ENCODE measurements around the gene MAMSTR.

Gene MAMSTR

DNA sequence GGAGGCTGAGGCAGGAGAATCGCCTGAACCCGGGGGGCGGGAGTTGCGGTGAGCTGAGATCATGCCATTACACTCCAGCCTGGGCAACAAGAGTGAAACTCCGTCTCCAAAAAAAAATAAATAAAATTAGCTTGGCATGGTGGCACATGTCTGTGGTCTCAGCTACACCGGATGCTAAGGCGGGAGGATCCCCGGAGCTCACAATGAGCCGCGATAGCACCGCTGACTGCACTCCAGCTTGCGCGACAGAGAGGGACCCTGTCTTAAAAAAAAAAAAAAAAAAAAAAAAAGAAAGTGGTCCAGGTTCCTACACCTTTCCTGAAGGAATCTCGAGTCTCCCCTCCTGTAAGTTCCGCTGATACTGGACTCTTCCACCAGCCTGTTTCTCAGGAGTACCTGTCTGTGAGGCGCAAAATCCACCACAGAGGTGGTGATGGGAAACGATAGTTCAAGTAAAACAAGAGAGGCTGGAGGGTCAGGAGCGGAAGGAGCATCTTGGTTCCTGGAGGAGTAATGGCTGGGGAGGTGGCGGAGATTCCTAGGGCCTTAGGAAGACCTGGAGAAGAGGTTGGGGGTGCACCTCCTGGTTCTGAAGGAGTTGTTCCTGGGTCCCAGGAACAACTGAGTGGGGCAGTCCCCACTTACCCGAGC lies 32.4 kb upstream of the MAMSTR start:
- Histone ChIP-seq H3K9ac (ENCODE audit: low read depth, low read length) (peak overlapping the region; percentile 95), H3K9me3 (ENCODE audit: control insufficient read depth, insufficient read depth, low read length) (no peaks in the 10 kb centered on the region), H3K36me3 (ENCODE audit: insufficient read depth, low read length) (peaks cover 9% of the 10 kb centered on the region; the same call in 1 of the 2 replicates), H3K4me1 (ENCODE audit: insufficient read depth, low read length) (peaks cover 11% of the 10 kb centered on the region; the same call in 1 of the 2 replicates)

DNA sequence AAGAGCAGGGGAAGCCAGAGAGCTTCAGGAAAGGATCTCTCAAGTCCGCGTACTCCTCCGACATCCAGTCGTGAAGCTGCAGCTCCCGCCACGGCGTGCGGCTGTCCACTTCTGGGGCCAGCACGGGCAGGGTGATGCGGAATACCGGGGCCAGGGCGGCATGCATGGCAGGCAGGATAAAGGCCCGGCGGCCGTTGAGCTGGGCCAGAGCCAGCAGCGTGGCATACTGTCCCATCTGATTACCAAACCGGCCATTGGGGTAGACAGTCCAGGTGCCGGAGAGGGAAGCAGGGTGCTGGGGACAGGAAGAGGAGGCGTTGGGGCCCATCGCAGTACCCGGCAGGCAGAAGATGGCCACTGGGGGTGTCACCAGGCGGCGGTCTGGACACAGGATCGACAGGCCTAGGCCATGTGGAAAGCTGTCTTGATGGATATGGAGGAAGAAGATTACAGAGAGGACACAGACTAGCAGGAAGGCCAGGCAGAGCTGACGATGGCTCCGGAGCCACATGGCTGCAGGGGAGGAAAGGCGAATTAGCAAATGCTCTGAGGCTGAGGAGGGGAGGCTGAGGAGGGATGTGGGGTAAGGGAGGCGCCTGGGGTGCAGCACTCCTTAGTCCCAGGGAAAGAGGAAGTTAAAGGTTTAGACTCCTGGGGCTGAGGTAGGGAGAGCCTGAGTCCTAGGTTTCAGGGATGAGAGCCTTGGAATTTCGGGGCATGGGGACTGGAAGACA lies 31.4 kb upstream of the MAMSTR start:
- no peaks in the 10 kb centered on the region for H3K9me3 ChIP-seq (ENCODE audit: control insufficient read depth, insufficient read depth, low read length)
- peaks cover 11% of the 10 kb centered on the region; the same call in 1 of the 2 replicates for H3K4me1 ChIP-seq (ENCODE audit: insufficient read depth, low read length)
- H3K9ac ChIP-seq (ENCODE audit: low read depth, low read length) = no peak overlapping the region
- H3K36me3 ChIP-seq (ENCODE audit: insufficient read depth, low read length) = peaks cover 9% of the 10 kb centered on the region; the same call in 1 of the 2 replicates

DNA sequence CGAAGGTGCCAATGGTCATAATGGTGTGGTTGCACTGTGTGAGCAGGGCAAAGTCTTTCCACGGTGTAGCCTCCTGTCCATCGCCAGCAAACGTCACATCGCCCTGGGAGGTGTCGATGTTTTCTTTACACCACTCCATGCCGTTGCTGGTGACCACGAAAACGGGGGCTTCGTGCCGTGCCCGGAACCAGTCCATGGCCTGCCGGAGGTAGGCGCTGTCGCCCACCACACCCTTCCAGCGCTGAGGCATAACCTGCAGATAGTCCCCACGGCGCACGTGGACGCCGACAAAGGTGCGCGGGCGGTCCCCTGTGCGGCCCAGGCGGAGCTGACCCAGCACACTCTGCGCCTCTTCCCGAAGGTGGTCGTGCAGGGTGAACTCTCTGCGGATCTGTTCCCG lies 30.8 kb upstream of the MAMSTR start:
- Histone ChIP-seq H3K9ac (ENCODE audit: low read depth, low read length) (no peak overlapping the region), H3K9me3 (ENCODE audit: control insufficient read depth, insufficient read depth, low read length) (no peaks in the 10 kb centered on the region), H3K36me3 (ENCODE audit: insufficient read depth, low read length) (peaks cover 9% of the 10 kb centered on the region; the same call in 1 of the 2 replicates), H3K4me1 (ENCODE audit: insufficient read depth, low read length) (peaks cover 7% of the 10 kb centered on the region; the same call in 1 of the 2 replicates)

DNA sequence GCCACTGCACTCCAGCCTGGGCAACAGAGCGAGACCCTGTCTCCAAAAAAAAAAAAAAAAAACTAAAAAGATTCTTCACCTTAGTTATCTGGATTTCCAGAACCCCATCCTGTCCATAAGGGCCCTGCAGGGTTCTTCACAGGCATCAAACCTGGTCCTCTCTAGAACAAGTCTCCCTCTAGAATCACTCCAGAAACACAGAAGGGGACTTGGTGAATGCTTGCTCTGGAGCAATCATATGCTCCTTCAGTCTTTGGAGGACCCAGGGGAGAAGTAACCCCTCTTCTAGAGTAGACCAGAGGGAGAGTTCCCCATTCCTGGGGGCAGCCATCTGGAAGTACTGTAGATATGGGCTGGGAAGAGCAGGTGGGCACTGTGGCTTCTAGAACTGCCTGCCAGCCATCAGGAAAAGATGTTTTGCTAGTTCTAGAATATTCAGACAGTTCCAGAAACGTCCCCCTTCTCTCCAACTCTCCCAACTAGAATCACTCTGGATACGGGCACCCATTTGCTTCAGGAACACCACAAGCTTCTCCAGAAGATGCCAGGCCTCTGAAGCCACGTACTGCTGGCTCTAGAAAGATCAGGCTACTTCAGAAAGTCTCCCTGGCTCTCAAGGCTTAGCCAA lies 30.2 kb upstream of the MAMSTR start:
- H3K36me3 ChIP-seq (ENCODE audit: insufficient read depth, low read length) = peaks cover 9% of the 10 kb centered on the region; the same call in 1 of the 2 replicates
- peaks cover 3% of the 10 kb centered on the region; the same call in 1 of the 2 replicates for H3K4me1 ChIP-seq (ENCODE audit: insufficient read depth, low read length)
- no peaks in the 10 kb centered on the region for H3K9me3 ChIP-seq (ENCODE audit: control insufficient read depth, insufficient read depth, low read length)
- no peak overlapping the region for H3K9ac ChIP-seq (ENCODE audit: low read depth, low read length)

DNA sequence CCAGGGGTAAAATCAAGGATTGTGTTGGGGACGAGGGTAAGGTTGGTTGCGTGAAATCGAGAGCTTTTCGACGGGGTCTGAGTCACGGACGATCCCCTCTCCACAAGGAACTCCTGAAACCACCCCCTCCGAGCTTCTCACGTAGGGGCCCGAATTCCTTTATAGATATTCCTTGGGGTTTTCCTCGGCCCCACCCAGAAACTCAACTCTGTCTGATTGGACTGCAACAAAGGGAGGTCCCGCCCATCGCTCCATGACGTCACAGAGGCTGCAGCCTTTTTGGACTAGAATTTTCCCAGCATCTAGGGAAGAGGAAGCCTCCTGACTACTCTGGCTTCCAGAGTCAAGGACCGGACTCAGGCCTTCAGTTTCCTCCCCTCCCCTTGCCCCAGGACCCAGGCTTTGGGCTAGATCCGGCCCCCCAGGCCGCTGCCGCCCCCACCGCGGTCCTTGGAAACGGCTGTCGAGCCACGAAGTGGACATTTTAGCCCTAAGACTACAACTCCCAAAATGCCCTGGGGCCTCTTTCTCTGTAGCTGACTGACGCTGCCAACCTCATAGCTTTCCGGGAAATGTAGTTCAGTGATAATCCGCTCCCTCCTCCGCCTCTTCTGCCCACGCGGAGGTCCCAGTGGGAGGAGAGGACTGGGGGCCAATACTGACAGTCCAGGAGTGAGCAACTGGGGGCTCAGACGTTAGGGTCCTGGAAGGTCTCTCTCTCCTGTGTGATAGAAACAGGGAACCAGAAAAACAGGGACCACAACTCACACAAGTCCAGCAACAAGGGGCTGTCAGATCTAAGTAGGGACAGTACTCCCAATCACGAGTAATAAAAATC lies 27.4 kb upstream of the MAMSTR start, which contains the start of gene IZUMO1:
Gene IZUMO1, minus strand, starts transcription at position 172 of the 838 bp plus-strand sequence. CDS start 1,050 bp downstream, outside the sequence.
- Histone ChIP-seq H3K4me1 (ENCODE audit: insufficient read depth, low read length) (no peaks in the 10 kb centered on the region; the same call in 1 of the 2 replicates), H3K9ac (ENCODE audit: low read depth, low read length) (peak within 1 kb of the TSS; percentile 91), H3K9me3 (ENCODE audit: control insufficient read depth, insufficient read depth, low read length) (no peaks in the 10 kb centered on the region), H3K36me3 (ENCODE audit: insufficient read depth, low read length) (peaks cover 9% of the 10 kb centered on the region; the same call in 1 of the 2 replicates)

DNA sequence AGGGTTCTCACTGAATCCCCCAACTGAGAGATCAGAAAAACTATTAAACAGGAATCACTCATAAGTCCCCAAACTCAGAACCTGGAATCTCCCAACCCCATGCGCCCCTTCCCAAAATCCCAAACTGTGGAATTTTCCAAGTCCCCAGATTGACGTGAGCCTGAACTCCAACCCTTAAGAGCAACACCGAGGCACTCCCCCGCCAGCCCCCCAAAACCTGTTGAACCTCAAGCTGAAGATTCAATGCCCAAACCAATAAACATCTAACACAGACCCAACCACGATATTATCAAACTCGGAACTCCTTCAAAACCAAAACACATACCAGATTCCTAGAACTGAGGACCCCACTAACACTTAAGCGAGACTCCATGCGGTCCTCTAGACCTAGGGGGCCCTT lies 26.6 kb upstream of the MAMSTR start:
- no peaks in the 10 kb centered on the region for H3K9me3 ChIP-seq (ENCODE audit: control insufficient read depth, insufficient read depth, low read length)
- peak overlapping the region; percentile 91; the same call in 1 of the 2 replicates for H3K9ac ChIP-seq (ENCODE audit: low read depth, low read length)
- H3K36me3 ChIP-seq (ENCODE audit: insufficient read depth, low read length) = peaks cover 9% of the 10 kb centered on the region; the same call in 1 of the 2 replicates
- H3K4me1 ChIP-seq (ENCODE audit: insufficient read depth, low read length) = no peaks in the 10 kb centered on the region; the same call in 1 of the 2 replicates

DNA sequence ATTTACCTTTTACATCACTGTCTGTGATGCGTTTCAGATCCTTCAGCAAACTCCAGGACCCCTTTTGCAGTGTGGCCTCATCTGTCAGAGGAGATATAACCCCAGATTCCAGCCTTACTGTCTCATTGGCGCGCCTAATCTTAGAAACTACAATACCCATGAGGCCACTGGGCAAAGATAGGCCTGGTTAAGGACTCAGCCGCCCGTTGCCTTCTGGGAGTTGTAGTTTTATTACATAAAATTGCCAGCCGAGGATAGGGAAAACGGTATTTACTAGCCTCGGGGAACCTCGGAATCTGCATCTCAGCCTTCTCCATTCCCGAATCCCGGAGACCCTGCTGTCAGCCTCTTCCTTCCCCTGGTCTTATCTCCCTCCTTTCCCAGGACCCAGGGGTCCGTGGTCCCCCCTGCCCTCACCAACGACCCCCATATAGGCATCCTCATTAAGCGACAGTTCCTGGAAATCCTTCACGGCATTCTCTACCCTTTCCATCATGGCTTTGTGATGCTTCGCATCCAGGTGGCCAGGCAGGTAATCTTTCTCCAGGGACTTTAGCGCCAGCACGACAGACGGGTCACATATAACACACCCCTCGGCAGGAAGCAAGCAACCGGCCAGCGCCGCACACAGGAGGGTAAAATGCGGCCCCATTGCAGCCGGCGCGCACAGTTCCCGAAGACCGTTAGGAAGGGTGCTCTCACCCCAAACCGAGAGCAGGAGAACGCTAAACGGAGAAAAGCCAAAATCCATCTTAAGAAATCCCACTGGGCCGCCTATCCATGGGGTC lies 25.9 kb upstream of the MAMSTR start:
- H3K9ac ChIP-seq (ENCODE audit: low read depth, low read length) = peak overlapping the region; percentile 91; the same call in 1 of the 2 replicates
- H3K4me1 ChIP-seq (ENCODE audit: insufficient read depth, low read length) = peaks cover 4% of the 10 kb centered on the region; the same call in 1 of the 2 replicates
- peaks cover 7% of the 10 kb centered on the region; the same call in 1 of the 2 replicates for H3K36me3 ChIP-seq (ENCODE audit: insufficient read depth, low read length)
- no peaks in the 10 kb centered on the region for H3K9me3 ChIP-seq (ENCODE audit: control insufficient read depth, insufficient read depth, low read length)

DNA sequence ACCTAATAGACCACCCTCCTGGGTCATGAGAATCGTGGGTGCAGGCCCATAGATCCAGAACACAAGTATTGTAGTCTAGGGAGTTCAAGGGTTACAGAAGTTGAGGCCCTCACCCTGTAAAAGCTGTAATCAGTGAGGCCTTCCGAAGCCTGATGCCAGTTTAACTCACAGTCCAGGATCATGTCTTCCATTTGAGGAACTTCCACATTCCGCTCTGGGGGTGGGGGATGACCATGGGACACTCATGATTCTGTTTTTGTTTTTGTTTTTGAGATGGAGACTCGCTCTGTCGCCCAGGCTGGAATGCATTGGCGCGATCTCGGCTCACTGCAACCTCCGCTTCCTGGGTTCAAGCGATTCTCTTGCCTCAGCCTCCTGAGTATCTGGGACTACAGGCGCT lies 22.6 kb upstream of the MAMSTR start:
- Histone ChIP-seq H3K9ac (ENCODE audit: low read depth, low read length) (no peak overlapping the region), H3K4me1 (ENCODE audit: insufficient read depth, low read length) (peaks cover 9% of the 10 kb centered on the region; the same call in 1 of the 2 replicates), H3K36me3 (ENCODE audit: insufficient read depth, low read length) (no peaks in the 10 kb centered on the region), H3K9me3 (ENCODE audit: control insufficient read depth, insufficient read depth, low read length) (no peaks in the 10 kb centered on the region)

DNA sequence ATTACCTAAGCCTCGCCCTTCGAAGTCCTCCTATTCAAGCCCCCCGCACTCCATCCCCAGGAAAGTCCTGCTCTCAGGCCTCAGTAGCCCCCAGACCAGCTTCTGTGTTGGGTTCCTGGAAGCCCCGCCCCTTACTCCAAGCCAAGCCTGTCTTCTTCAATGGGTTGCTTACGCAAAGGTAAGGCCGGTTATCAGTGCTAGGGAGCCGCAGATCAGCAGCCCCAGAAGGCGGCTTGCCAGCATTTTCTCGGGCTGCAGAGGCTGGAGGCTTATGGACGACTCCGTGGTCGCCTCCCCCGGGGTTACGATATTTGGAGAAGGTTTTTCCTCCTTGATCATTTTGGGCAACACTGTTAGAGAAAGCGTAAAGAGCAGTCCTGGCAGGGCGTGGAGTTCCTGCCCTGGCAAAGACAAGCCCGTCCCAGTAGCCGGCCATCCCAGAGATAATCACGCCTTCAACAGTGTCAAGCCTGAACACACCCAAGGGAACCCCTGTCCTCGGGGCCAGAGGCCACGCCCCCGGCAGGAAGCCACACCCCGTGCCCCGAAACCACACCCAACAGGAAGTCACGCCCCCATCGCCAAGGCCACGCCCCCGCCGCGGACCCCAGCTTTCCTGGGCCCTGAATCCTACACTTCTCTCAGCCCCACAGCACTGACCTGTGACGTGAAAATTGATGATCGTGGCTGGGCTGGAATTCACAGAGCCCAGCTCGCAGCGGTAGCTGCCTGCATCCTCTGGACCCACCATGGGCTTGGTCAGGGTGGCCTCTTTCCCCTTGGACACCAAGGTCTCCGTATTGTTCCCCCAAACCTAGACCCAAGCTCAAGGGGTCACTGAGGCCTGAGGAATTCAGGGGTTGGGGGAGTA lies 21.8 kb upstream of the MAMSTR start:
- Histone ChIP-seq H3K9ac (ENCODE audit: low read depth, low read length) (peak overlapping the region; percentile 68; the same call in 1 of the 2 replicates), H3K4me1 (ENCODE audit: insufficient read depth, low read length) (peaks cover 9% of the 10 kb centered on the region; the same call in 1 of the 2 replicates), H3K36me3 (ENCODE audit: insufficient read depth, low read length) (no peaks in the 10 kb centered on the region), H3K9me3 (ENCODE audit: control insufficient read depth, insufficient read depth, low read length) (no peaks in the 10 kb centered on the region)

DNA sequence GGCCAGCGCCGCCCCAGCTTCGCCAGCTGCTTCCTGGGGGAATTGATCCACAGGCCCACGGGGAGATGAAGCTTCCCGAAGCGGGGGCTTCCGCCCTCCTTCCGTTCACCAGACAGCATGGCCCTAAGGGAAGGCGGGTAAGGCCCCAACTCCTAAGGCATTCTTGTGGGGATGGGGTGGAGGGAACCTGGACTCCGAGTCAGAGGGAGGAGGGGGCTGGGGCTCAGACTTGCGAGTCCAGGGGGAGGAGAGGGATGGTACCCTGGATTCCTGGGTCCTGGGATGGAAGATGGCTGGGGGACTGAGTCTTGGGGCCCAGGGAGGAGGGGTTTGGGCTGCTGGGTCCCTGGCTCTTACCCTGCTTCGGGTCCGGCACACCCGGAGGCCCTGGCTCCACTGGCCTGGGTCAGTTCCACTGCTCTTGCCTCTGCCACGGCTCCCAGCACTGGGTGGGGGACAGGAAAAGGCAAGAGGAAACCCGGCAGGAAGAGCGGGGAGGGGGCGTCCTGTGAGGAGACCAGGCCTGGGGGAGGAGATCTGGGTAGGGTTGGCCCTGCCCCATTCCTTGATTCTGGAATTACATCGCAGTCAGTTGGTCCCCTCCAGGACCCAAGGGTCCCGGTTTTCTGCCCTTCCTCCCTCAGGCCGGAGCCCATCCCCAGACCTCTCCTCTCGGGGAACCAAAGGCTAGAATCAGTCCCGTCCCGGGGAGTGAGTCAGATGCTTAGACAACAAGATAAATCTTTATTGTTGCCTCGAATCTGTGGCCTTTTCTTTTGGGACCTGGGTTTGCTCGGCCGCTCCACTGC lies 20.8 kb upstream of the MAMSTR start, which contains the start of gene RASIP1:
Gene RASIP1, minus strand, starts transcription at position 447 of the 809 bp plus-strand sequence. Its CDS starts 328 bp downstream, at position 119.
- Histone ChIP-seq H3K9ac (ENCODE audit: low read depth, low read length) (peak within 1 kb of the TSS; percentile 68), H3K36me3 (ENCODE audit: insufficient read depth, low read length) (no peaks in the 10 kb centered on the region), H3K4me1 (ENCODE audit: insufficient read depth, low read length) (peaks cover 9% of the 10 kb centered on the region; the same call in 1 of the 2 replicates), H3K9me3 (ENCODE audit: control insufficient read depth, insufficient read depth, low read length) (no peaks in the 10 kb centered on the region)

DNA sequence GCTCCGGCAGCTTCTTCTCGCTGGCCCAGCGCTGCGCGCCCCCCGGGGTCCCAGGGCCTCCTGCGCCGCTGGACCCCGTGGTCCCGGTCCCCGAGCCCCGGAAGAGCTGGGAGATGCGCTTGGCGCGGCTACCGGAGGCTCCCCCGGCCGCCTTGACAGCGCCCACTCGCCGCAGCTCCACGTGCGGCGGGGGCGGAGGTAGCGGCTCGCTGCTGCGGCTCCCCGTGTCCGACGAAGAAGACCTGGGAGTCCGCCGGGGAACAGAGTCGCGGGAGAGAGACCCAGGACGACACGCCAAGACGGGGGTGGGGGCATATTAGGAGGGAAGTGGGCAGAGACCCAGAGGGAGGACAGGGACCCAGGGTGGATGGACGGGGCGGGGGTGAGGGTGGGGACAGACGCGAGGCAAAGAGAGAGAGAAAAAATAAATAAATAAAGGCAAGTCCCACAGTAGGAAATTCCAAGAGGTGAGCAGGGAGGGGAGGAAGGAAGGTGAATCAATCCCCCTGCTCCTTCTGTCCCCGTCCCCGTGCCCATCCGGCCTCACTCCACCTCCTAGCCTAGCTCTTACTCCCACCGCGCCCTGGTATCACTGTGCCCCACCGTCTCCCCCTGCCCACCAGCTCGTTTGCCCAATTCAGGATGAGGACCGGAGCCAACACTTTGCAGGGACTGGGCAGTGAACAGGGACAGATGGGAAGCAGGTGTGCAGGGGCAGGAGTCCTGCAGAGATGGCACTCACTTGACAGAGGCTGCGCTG lies 20.1 kb upstream of the MAMSTR start:
- no peaks in the 10 kb centered on the region for H3K9me3 ChIP-seq (ENCODE audit: control insufficient read depth, insufficient read depth, low read length)
- H3K9ac ChIP-seq (ENCODE audit: low read depth, low read length) = peak overlapping the region; percentile 68
- H3K36me3 ChIP-seq (ENCODE audit: insufficient read depth, low read length) = no peaks in the 10 kb centered on the region
- H3K4me1 ChIP-seq (ENCODE audit: insufficient read depth, low read length) = peaks cover 9% of the 10 kb centered on the region; the same call in 1 of the 2 replicates

All from ES-I3 (cell line).